K562 (cell line): ENCODE data around the gene HEY2. TPM values are rescaled to one million over a fixed set of nuclear protein-coding genes. Genes with fewer than 3 reads are reported as not detected.
A peak's percentile ranks its signal among the peaks of the same experiment; 100 is the strongest.

ENCODE experiments used
- ATAC-seq: fragments of 200-7000 bp; cut with Tn5 transposase; 3 replicates; pipeline ENCODE4 v1.9.1; 2020; ENCODE audit warnings: moderate library complexity
- BruUV-seq: library from RNA; stranded (reverse); fragments of 400-500 nt; replicated peaks from 2 replicates; lab custom pipeline; 2021; lab: Mats Ljungman, UMichigan
- CTCF ChIA-PET: fragments of 300-600 bp; formaldehyde crosslinking; extraction: SDS; loops from one replicate; lab custom pipeline; 2021; ENCODE audit warnings: low intra/inter-chr PET ratio; lab: Yijun Ruan, JAX
- POLR2A ChIA-PET: fragments of 300-600, 350-650 bp; sonication (Branson Sonifier 250); formaldehyde crosslinking; extraction: SDS; loops from one replicate; lab custom pipeline; 2021; ENCODE audit warnings: antibody characterized with exemption, inconsistent platforms; lab: Yijun Ruan, JAX
- DNase-seq, 4 experiments: peaks; one replicate each; pipeline versions ENCODE4 v3.0.0 to v3.0.0-alpha.2; 2011 to 2018; ENCODE audit warnings: low spot score in 3 of 4, mixed read lengths in 3 of 4; ENCODE audit errors: extremely low read depth in 1 of 4
- FAIRE-seq: peaks from 2 replicates; lab custom pipeline; 2011; peaks lifted over from hg19 to GRCh38; lab: Jason Lieb, UNC
- H2AFZ ChIP-seq: 2 replicates; pipeline ENCODE4 v1.6.0; 2011; ENCODE audit warnings: low read depth, low read length, control low read depth, inconsistent platforms
- H3K27ac ChIP-seq: fragments of 200-600 bp; 3 replicates; pipeline ENCODE4 v1.8.0; 2011; ENCODE audit warnings: low read depth, mild to moderate bottlenecking, control low read depth, inconsistent platforms, low read length, moderate library complexity, mixed read lengths; ENCODE audit errors: extremely low read depth
- H3K27me3 ChIP-seq, 2 experiments: fragments of 300-600 bp in 1 of 2; 2 replicates in 1 of 2; 3 replicates in 1 of 2; pipeline versions ENCODE4 v1.6.0 to v1.8.0; 2011; ENCODE audit warnings: inconsistent platforms in 2 of 2, low read length in 2 of 2, mild to moderate bottlenecking in 1 of 2, mixed read lengths in 1 of 2, moderate library complexity in 1 of 2; ENCODE audit not compliant: control insufficient read depth in 2 of 2, insufficient read depth in 2 of 2
- H3K36me3 ChIP-seq: fragments of 300-600 bp; 3 replicates; pipeline ENCODE4 v1.8.0; 2011; ENCODE audit warnings: mild to moderate bottlenecking, low read length, inconsistent platforms; ENCODE audit not compliant: control insufficient read depth, insufficient read depth
- H3K4me1 ChIP-seq, 2 experiments: fragments of 200-600 bp in 1 of 2; replicated peaks in 1 of 2; 2 replicates in 1 of 2; 3 replicates in 1 of 2; pipeline versions ENCODE4 v1.5.1 to v1.8.0; 2011; ENCODE audit warnings: inconsistent platforms in 2 of 2, low read length in 2 of 2, mild to moderate bottlenecking in 1 of 2, mixed read lengths in 1 of 2, moderate library complexity in 1 of 2; ENCODE audit not compliant: control insufficient read depth in 2 of 2, insufficient read depth in 2 of 2
- H3K4me2 ChIP-seq: 2 replicates; pipeline ENCODE4 v1.6.1; 2011; ENCODE audit warnings: low read length, control low read depth, inconsistent platforms, mixed read lengths; ENCODE audit not compliant: insufficient read depth
- H3K4me3 ChIP-seq: fragments of 200-600 bp; sonication (generic), shearing (Covaris generic); 2 replicates; pipeline ENCODE4 v1.5.1; 2016; ENCODE audit warnings: control low read depth, inconsistent platforms
- H3K79me2 ChIP-seq: fragments of 200-600 bp; 3 replicates; pipeline ENCODE4 v1.8.0; 2011; ENCODE audit warnings: low read length, inconsistent platforms; ENCODE audit not compliant: control insufficient read depth, insufficient read depth
- H3K9ac ChIP-seq, 2 experiments: 2 replicates each; pipeline versions ENCODE4 v1.6.0 to v1.6.1; 2011; ENCODE audit warnings: low read depth in 2 of 2, low read length in 2 of 2, control low read depth in 1 of 2, inconsistent platforms in 1 of 2, mild to moderate bottlenecking in 1 of 2, mixed read lengths in 1 of 2; ENCODE audit not compliant: insufficient read depth in 1 of 2
- H3K9me1 ChIP-seq: one replicate; pipeline ENCODE4 v1.6.0; 2011; ENCODE audit warnings: inconsistent platforms, mild to moderate bottlenecking, low read length, moderate library complexity; ENCODE audit not compliant: control insufficient read depth, insufficient read depth
- H3K9me3 ChIP-seq: replicated peaks from 2 replicates; pipeline ENCODE4 v1.5.1; 2011; ENCODE audit warnings: low read depth, low read length, inconsistent platforms; ENCODE audit not compliant: control insufficient read depth, insufficient read depth
- H4K20me1 ChIP-seq: replicated peaks from 2 replicates; pipeline ENCODE4 v1.6.1; 2011; ENCODE audit warnings: low read length, inconsistent platforms, mixed read lengths; ENCODE audit not compliant: control insufficient read depth, insufficient read depth
- CBX5 ChIP-seq: IDR thresholded peaks from 2 replicates; pipeline ENCODE4 v1.6.1; 2014; ENCODE audit warnings: low read depth, borderline replicate concordance
- NFIC ChIP-seq: fragments of 450-650 bp; IDR thresholded peaks from 2 replicates; pipeline ENCODE4 v1.6.1; 2017; ENCODE audit warnings: mild to moderate bottlenecking, inconsistent platforms
- ZC3H4 ChIP-seq: sonication (generic); formaldehyde crosslinking; IDR thresholded peaks from 2 replicates; pipeline ENCODE4 v1.9.0; 2021; ENCODE audit warnings: missing genetic modification reagents, borderline replicate concordance
- ZNF354B ChIP-seq: fragments of 250-450 bp; sonication (Bioruptor Pico); IDR thresholded peaks from 2 replicates; pipeline ENCODE4 v1.4.0; 2020
- WGBS: fragments of 100-300 bp; shearing (Covaris generic); methylation state at CpG from one replicate; pipeline ENCODE4 v1.1.6; 2016; ENCODE audit warnings: low coverage, mixed read lengths; ENCODE audit not compliant: insufficient coverage; ENCODE audit errors: missing lambda C conversion rate; 5-methylcytosine and 5-hydroxymethylcytosine counted together
- in situ Hi-C: fragments of 300-500 bp; cut with MboI; formaldehyde crosslinking; loops from 4 replicates; pipeline ENCODE4 v1.15.0; 2018; ENCODE audit warnings: inconsistent platforms, mixed read lengths
- intact Hi-C: fragments of 100-400 bp; cut with micrococcal nuclease; formaldehyde crosslinking; loops from 2 replicates; pipeline ENCODE4 v1.14.2; 2022
- polyA plus RNA-seq, 8 experiments: library from polyadenylated mRNA; depleted of rRNA in 4 of 8; stranded (reverse) in 5 of 8; unstranded in 3 of 8; fragments of >200 nt; fragmentation: Nextera tagmentation in 2 of 8; fragmentation: Illumina TruSeq in 1 of 8; extraction: Ambion mirVana in 2 of 8; extraction: Trizol in 1 of 8; gene quantifications; 2 replicates each; pipeline versions ENCODE4 v1.2.1 to v1.2.3, GENCODE V29; 2011 to 2014; ENCODE audit warnings: inconsistent platforms in 1 of 8, missing spikeins in 1 of 8
- total RNA-seq, 7 experiments: library from RNA; depleted of rRNA in 6 of 7; stranded (reverse); fragments of >200 nt in 6 of 7; fragmentation: Illumina TruSeq in 2 of 7; extraction: Trizol in 2 of 7; gene quantifications; 2 replicates each; pipeline versions ENCODE4 v1.2.1 to v1.2.3, GENCODE V29; 2011 to 2021; ENCODE audit warnings: low replicate concordance in 1 of 7

Gene HEY2
- total and polyA plus RNA-seq, 9 of the 15 experiments (the other 6 are each of a cell fraction or from before 2014, with no cell fraction given): 0.03 to 0.07 (median 0.06) TPM; not detected in 5

- H3K27me3 ChIP-seq: peaks cover 0 to 2% of the 10 kb centered on the region in 2 experiments; a peak in 2 of 5 replicates
- no peak overlapping the region for H3K4me2 ChIP-seq
- H4K20me1 ChIP-seq: no peaks in the 10 kb centered on the region
- DNase-seq (peak in 1 of 4 experiments; percentile 26), ATAC-seq (peak; percentile 32; the same call in 1 of the 3 replicates), FAIRE-seq (no peak)
- in situ Hi-C loops (no loop called here), intact Hi-C loops (no loop called here)
- no peak overlapping the region for H3K4me3 ChIP-seq
- H2AFZ ChIP-seq: no peak overlapping the region
- no peaks in the 10 kb centered on the region for H3K4me1 ChIP-seq
- H3K9me1 ChIP-seq: no peaks in the 10 kb centered on the region
- 0% methylated on average over 1 of the region's 1 CpG for WGBS
- no peaks in the 10 kb centered on the region for H3K9me3 ChIP-seq
- no TSS peak for BruUV-seq
- CTCF ChIA-PET: no interaction called here
- peak; percentile 82 for TF ChIP-seq NFIC
- no peak for TF ChIP-seq CBX5
- POLR2A ChIA-PET: interaction anchor here (0.6 kb wide), 1 partner anchor 282 kb away, joined by 3 read pairs; no protein-coding TSS in a partner anchor
- no peak overlapping the region for H3K27ac ChIP-seq
- H3K36me3 ChIP-seq: no peaks in the 10 kb centered on the region
- no peak overlapping the region for H3K9ac ChIP-seq
- no peaks in the 10 kb centered on the region for H3K79me2 ChIP-seq
Observed at GRCh38 chr6:125728739-125729138, 20.7 kb upstream of the HEY2 start.

GRCh38 chr6:125729983-125730382, 19.4 kb upstream of the HEY2 start:
- TF ChIP-seq ZC3H4 (CRISPR knock-in tag) (no peak), ZNF354B (CRISPR knock-in tag) (no peak)
- TF ChIP-seq, all 486 proteins: peak for 0
- FAIRE-seq (no peak), ATAC-seq (no peak), DNase-seq (no peak)
- in situ Hi-C loops: no loop called here
- Histone ChIP-seq H4K20me1 (no peaks in the 10 kb centered on the region), H3K4me2 (no peak overlapping the region), H3K27me3 (no peaks in the 10 kb centered on the region; a peak in 1 of 5 replicates), H3K36me3 (no peaks in the 10 kb centered on the region), H3K27ac (no peak overlapping the region), H3K4me3 (no peak overlapping the region), H3K9me1 (no peaks in the 10 kb centered on the region), H3K79me2 (no peaks in the 10 kb centered on the region), H2AFZ (no peak overlapping the region), H3K9me3 (no peaks in the 10 kb centered on the region), H3K4me1 (no peaks in the 10 kb centered on the region), H3K9ac (no peak overlapping the region)
- POLR2A ChIA-PET: no interaction called here
- BruUV-seq: no TSS peak
- CTCF ChIA-PET: no interaction called here
- WGBS: 0% methylated on average over 2 of the region's 2 CpGs
- intact Hi-C loops: no loop called here
